HL-60 (cell line): ENCODE results near the gene TMC5.
"Not testable (repeated sequence)": the region's sequence is repeated elsewhere in the genome, so short reads cannot be mapped to it uniquely, and the experiment has no call there.

ENCODE experiments used
- DNase-seq, 2 experiments: peaks; one replicate each; pipeline ENCODE4 v3.0.0-alpha.2; 2010 to 2020; ENCODE audit warnings: low read depth in 1 of 2, low spot score in 1 of 2
- H3K27ac ChIP-seq: fragments of 250-450 bp; sonication (Bioruptor Pico); replicated peaks from 2 replicates; pipeline ENCODE4 v1.5.1; 2020; ENCODE audit warnings: mild to moderate bottlenecking, moderate library complexity
- H3K27me3 ChIP-seq: fragments of 250-450 bp; sonication (Bioruptor Pico); 2 replicates; pipeline ENCODE4 v1.5.1; 2021; ENCODE audit warnings: mild to moderate bottlenecking, moderate library complexity; ENCODE audit not compliant: insufficient read depth, poor library complexity, severe bottlenecking
- H3K4me3 ChIP-seq: replicated peaks from 2 replicates; pipeline ENCODE4 v1.5.1; 2011; ENCODE audit warnings: mild to moderate bottlenecking, control low read depth, low read length; ENCODE audit not compliant: insufficient read depth
- GABPA ChIP-seq: IDR thresholded peaks from 2 replicates; pipeline ENCODE4 v1.6.1; 2012; ENCODE audit warnings: low read depth
- POLR2AphosphoS5 ChIP-seq: IDR thresholded peaks from 2 replicates; pipeline ENCODE4 v1.6.1; 2012; ENCODE audit warnings: low read depth
- SPI1 ChIP-seq: IDR thresholded peaks from 2 replicates; pipeline ENCODE4 v1.6.1; 2012; ENCODE audit warnings: low read depth, mild to moderate bottlenecking, borderline replicate concordance
- TF ChIP-seq, protein P1 (sequence below): IDR thresholded peaks from 2 replicates; pipeline ENCODE4 v1.6.1; 2012; ENCODE audit warnings: low read depth; ENCODE audit not compliant: insufficient replicate concordance
- TF ChIP-seq, protein P2 (sequence below): IDR thresholded peaks from one replicate; pipeline ENCODE4 v1.5.1; 2011; ENCODE audit warnings: low read length, control low read depth, inconsistent platforms; ENCODE audit not compliant: insufficient read depth

The TMC5 gene

DNA sequence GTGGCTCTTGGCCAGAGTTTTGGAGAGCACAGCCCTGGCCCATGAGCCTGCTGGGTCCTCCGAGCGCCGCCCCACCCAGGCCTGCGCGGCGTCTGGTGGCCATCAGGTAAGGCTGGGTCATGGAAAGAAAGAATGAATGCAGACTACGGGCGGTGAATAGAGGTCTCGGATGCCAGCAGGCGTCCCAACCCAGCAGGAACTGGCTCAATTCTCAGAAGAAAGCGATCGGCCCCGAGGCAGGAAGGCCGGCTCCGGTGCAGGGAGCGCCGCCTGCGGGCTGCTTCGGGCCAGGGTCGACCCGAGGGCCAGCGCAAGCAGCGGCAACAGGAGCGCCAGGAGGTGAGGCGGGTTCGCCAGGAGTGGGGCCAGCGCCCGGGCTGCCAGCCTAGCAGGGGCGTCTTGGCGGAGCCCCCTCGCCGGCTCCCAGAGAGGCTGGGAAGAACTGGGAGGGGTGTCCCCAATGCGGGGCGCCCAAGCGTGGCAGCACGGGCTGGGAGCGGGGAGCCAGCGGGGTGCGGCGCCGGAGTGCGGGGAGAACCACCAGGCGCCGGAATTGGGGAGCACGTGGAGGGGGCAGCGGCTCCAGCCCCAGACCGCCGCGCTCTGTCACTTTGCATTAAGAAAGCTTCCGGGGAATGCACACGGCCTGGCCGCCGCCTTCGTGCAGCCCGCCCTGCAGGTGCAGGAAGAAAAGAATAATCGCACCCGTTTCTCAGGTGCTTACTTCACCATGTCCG, 7.1 kb upstream of the TMC5 start:
- no peak overlapping the region; the same call in 1 of the 2 replicates for H3K4me3 ChIP-seq
- H3K27ac ChIP-seq, result no peak overlapping the region
- no peak for TF ChIP-seq GABPA
- no peak for TF ChIP-seq SPI1
- TF ChIP-seq POLR2AphosphoS5, result no peak
- TF ChIP-seq, protein P1, sequence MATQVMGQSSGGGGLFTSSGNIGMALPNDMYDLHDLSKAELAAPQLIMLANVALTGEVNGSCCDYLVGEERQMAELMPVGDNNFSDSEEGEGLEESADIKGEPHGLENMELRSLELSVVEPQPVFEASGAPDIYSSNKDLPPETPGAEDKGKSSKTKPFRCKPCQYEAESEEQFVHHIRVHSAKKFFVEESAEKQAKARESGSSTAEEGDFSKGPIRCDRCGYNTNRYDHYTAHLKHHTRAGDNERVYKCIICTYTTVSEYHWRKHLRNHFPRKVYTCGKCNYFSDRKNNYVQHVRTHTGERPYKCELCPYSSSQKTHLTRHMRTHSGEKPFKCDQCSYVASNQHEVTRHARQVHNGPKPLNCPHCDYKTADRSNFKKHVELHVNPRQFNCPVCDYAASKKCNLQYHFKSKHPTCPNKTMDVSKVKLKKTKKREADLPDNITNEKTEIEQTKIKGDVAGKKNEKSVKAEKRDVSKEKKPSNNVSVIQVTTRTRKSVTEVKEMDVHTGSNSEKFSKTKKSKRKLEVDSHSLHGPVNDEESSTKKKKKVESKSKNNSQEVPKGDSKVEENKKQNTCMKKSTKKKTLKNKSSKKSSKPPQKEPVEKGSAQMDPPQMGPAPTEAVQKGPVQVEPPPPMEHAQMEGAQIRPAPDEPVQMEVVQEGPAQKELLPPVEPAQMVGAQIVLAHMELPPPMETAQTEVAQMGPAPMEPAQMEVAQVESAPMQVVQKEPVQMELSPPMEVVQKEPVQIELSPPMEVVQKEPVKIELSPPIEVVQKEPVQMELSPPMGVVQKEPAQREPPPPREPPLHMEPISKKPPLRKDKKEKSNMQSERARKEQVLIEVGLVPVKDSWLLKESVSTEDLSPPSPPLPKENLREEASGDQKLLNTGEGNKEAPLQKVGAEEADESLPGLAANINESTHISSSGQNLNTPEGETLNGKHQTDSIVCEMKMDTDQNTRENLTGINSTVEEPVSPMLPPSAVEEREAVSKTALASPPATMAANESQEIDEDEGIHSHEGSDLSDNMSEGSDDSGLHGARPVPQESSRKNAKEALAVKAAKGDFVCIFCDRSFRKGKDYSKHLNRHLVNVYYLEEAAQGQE, result no peak
- TF ChIP-seq, protein P2, sequence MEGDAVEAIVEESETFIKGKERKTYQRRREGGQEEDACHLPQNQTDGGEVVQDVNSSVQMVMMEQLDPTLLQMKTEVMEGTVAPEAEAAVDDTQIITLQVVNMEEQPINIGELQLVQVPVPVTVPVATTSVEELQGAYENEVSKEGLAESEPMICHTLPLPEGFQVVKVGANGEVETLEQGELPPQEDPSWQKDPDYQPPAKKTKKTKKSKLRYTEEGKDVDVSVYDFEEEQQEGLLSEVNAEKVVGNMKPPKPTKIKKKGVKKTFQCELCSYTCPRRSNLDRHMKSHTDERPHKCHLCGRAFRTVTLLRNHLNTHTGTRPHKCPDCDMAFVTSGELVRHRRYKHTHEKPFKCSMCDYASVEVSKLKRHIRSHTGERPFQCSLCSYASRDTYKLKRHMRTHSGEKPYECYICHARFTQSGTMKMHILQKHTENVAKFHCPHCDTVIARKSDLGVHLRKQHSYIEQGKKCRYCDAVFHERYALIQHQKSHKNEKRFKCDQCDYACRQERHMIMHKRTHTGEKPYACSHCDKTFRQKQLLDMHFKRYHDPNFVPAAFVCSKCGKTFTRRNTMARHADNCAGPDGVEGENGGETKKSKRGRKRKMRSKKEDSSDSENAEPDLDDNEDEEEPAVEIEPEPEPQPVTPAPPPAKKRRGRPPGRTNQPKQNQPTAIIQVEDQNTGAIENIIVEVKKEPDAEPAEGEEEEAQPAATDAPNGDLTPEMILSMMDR, result no peak
- no peak for DNase-seq
- H3K27me3 ChIP-seq, result peaks cover 17% of the 10 kb centered on the region

DNA sequence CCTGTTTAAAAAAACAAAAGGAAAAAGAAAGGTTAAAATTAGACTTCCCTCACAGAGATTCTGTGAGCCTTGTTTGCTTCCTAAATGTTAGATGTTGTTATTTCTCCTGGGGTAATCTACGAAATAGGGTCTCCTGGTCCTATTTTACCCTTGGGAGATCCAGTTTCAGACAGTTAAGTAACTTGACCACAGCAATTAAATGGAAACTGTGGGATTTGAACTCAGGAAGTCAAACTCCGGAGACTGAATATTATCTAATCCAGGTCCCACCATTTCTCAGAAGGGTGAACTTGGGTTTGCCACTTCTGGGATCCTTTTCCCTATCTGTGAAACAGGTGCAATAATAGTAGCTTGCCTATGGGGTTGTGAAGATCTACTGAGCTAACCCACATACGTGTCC, 6.4 kb upstream of the TMC5 start:
- H3K27me3 ChIP-seq, result peaks cover 17% of the 10 kb centered on the region
- no peak overlapping the region for H3K4me3 ChIP-seq
- no peak for TF ChIP-seq GABPA
- TF ChIP-seq, protein P1, result no peak
- no peak for DNase-seq
- no peak overlapping the region for H3K27ac ChIP-seq

DNA sequence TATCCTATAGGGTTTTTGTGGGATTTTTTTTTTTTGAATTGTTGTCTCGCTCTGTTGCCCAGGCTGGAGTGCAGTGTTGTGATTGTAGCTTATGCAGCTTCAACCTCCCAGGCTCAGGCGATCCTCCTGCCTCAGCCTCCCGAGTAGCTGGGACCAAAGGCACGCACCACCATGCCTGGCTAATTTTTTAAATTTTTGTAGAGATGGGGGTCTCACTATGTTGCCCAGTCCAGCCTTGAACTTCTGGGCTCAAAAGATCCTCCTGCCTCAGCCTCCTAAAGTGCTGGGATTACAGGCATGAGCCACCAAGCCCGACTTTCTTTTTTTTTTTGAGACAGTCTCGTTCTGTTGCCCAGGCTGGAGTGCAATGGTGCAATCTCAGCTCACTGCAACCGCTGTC, 5.6 kb upstream of the TMC5 start:
- peaks cover 17% of the 10 kb centered on the region for H3K27me3 ChIP-seq
- H3K27ac ChIP-seq, H3K4me3 ChIP-seq, DNase-seq: not testable (repeated sequence)

DNA sequence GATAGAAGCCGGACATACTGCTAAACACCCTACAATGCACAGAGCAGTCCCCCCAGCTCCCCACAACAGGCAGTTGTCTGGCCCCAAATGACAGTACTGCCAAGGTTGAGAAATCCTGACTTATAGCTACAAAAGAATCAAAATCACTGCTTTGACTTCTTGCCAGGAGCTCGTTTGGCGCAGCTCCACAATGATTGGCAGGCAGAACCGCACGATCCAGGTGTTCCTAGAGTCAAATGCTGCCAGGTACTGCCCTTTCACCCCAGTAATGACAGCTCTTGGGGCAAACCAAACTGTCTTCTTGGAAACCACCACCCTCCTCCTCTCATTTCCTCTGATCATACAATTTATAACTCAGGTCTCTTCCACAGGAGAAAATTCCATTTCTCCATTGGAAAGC, 2.2 kb upstream of the TMC5 start:
- TF ChIP-seq, protein P2, result no peak
- no peak for TF ChIP-seq GABPA
- TF ChIP-seq POLR2AphosphoS5, result no peak
- TF ChIP-seq, protein P1, result no peak
- no peak for TF ChIP-seq SPI1
- no peak for DNase-seq
- H3K4me3 ChIP-seq, result no peak overlapping the region
- no peak overlapping the region for H3K27ac ChIP-seq
- H3K27me3 ChIP-seq, result peaks cover 13% of the 10 kb centered on the region
